K562 (cell line): ENCODE measurements around the gene SERPINB2. TPM values are rescaled to one million over a fixed set of nuclear protein-coding genes. Genes with fewer than 3 reads are reported as not detected.

Experiments used
- BRF2 ChIP-seq: IDR thresholded peaks from 3 replicates; pipeline ENCODE4 v1.6.1; 2011; ENCODE audit warnings: borderline replicate concordance, mild to moderate bottlenecking; ENCODE audit not compliant: insufficient read length, insufficient read depth
- GATA2 ChIP-seq: sonication (generic); formaldehyde crosslinking; IDR thresholded peaks from 2 replicates; pipeline ENCODE4 v1.4.0; 2020; ENCODE audit warnings: mild to moderate bottlenecking, missing genetic modification reagents
- PTTG1 ChIP-seq: fragments of 450-650 bp; IDR thresholded peaks from 2 replicates; pipeline ENCODE4 v1.6.1; 2016; ENCODE audit warnings: low read depth, mild to moderate bottlenecking, missing genetic modification characterization, missing compliant biosample characterization
- SP1 ChIP-seq: sonication (generic); formaldehyde crosslinking; IDR thresholded peaks from 2 replicates; pipeline ENCODE4 v1.8.1; 2022; ENCODE audit warnings: mild to moderate bottlenecking, missing genetic modification reagents
- THRA ChIP-seq: fragments of 450-650 bp; IDR thresholded peaks from 2 replicates; pipeline ENCODE4 v1.6.1; 2017; ENCODE audit warnings: mild to moderate bottlenecking, moderate library complexity
- ZNF318 ChIP-seq, 2 experiments: fragments of 450-650 bp; IDR thresholded peaks; 2 replicates each; pipeline ENCODE4 v1.6.1; 2016; ENCODE audit warnings: mild to moderate bottlenecking in 2 of 2, borderline replicate concordance in 1 of 2, low read depth in 1 of 2, moderate library complexity in 1 of 2
- ZNF589 ChIP-seq: fragments of 200-800 bp; sonication (Bioruptor generic); IDR thresholded peaks from 2 replicates; pipeline ENCODE4 v1.6.1; 2016; ENCODE audit warnings: low read depth, missing genetic modification characterization, missing compliant biosample characterization
- polyA plus RNA-seq, 8 experiments: library from polyadenylated mRNA; depleted of rRNA in 4 of 8; stranded (reverse) in 5 of 8; unstranded in 3 of 8; fragments of >200 nt; fragmentation: Nextera tagmentation in 2 of 8; fragmentation: Illumina TruSeq in 1 of 8; extraction: Ambion mirVana in 2 of 8; extraction: Trizol in 1 of 8; gene quantifications; 2 replicates each; pipeline versions ENCODE4 v1.2.1 to v1.2.3, GENCODE V29; 2011 to 2014; ENCODE audit warnings: inconsistent platforms in 1 of 8, missing spikeins in 1 of 8
- total RNA-seq, 7 experiments: library from RNA; depleted of rRNA in 6 of 7; stranded (reverse); fragments of >200 nt in 6 of 7; fragmentation: Illumina TruSeq in 2 of 7; extraction: Trizol in 2 of 7; gene quantifications; 2 replicates each; pipeline versions ENCODE4 v1.2.1 to v1.2.3, GENCODE V29; 2011 to 2021; ENCODE audit warnings: low replicate concordance in 1 of 7

SERPINB2 gene
- total and polyA plus RNA-seq, 9 of the 15 experiments (the other 6 are each of a cell fraction or from before 2014, with no cell fraction given) = 0.03 to 0.13 (median 0.09) TPM; not detected in 5

GRCh38 chr18:63859781-63860475, 27.6 kb upstream of the SERPINB2 start (continued):
- TF ChIP-seq ZNF318 (IDR thresholded peaks at IDR 0.05; ENCODE audit: borderline replicate concordance in 1 of 2, low read depth in 1 of 2) (no peak), ZNF589 (CRISPR knock-in tag) (no peak), BRF2 (no peak), SP1 (CRISPR knock-in tag) (no peak), GATA2 (CRISPR knock-in tag) (no peak), THRA (no peak), PTTG1 (tag) (no peak)
